Measurements from ENCODE around the gene A2M.

Gene A2M

DNA sequence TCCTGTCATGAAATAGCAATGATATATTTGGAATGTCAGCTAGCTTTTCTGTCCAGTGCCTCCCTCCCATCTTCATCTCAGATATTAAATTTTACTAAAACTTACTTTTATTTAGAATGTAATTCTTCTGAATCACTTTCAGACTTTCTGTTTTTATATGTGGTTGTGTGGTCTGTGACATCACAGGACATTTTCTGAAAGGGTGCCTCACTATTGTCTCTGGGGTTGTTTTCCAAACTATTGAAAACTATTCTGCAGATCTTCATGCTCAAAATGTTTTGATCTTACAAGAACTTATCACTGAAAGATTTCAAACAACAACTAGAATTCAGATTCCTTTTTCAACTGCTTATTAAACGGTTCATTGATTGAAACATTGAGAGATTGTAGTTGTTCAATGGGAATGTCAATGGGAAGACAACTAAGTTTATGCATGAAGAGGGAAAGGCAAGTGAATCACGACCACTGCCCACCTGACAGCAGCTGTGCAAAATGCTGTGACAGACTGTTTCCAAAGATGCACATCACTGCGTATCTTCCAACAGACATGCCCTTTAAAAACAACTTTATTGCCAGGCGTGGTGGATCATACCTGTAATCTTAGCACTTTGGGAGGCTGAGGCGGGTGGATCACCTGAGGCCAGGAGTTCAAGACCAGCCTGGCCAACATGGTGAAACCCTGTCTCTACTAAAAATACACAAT lies 75.1 kb downstream of the A2M start:
- no peak for DNase-seq (ENCODE audit: low read depth in 4 of 4, low spot score in 1 of 4)

DNA sequence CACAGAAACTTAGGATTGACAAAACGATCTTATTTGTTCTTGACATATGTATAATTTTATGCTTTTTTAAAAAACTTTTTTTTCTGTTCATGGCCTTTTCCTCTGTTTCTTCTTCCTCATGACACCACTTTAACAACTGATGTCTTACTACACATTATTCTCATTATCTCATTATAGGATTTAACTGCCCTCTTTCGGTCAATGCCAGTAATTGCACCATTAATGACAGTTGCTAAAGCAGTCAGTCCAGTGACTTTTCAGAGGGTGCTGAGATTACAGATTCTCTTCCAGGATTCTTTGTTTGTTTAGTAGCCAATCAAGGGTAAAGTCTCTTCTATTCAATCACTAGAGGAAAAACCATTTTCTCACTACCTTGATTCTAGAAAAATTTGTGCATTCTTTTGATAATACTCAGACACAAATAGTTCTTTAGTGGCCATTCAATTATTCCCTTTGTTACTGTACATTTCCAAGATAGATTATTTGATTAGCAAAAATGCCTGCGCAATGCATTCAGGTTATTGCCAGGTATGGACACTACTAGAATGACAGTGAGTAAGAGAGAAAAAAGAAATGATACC lies 76.2 kb downstream of the A2M start:
- no peak for DNase-seq (ENCODE audit: low read depth in 4 of 4, low spot score in 1 of 4)

- DNase-seq (ENCODE audit: low read depth in 4 of 4, low spot score in 1 of 4), result no peak
Measured at GRCh38 chr12:9037431-9037830, 78.3 kb downstream of the A2M start.

DNA sequence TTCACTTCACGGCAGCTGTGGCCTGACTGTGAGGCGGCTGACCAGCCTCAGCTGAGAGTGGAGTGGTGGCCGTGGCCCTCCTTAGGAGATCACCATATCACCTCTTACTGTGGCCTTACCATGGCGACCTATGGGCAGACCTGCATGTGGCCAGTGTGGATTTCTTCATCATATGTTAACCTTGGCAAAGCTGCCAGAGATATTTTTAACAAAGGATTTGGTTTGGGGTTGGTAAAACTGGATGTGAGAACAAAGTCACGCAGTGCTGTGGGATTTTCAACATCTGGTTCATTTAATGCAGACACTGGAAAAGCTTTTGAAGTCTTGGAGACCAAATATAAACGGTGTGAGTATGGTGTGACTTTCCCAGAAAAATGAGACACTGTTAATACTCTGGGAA lies 79.5 kb downstream of the A2M start:
- DNase-seq (ENCODE audit: low read depth in 4 of 4, low spot score in 1 of 4), result no peak

DNA sequence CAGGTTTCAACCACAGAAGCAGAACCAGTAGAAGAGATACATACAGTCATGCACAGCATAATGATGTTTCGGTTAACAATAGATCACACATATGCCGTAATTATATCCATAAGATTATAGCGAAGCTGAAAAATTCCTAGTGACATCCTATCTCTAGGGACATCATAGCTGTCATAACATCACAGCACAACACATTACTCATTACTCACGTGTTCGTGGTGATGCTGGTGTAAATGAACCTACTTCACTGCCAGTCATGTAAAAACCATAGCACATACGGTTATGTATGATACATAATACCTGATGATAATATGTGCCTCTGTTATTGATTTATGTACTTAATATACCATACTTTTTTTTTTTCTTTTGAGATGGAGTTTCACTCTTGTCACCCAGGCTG lies 81.6 kb downstream of the A2M start:
- DNase-seq (ENCODE audit: low read depth in 4 of 4, low spot score in 1 of 4), result no peak

DNA sequence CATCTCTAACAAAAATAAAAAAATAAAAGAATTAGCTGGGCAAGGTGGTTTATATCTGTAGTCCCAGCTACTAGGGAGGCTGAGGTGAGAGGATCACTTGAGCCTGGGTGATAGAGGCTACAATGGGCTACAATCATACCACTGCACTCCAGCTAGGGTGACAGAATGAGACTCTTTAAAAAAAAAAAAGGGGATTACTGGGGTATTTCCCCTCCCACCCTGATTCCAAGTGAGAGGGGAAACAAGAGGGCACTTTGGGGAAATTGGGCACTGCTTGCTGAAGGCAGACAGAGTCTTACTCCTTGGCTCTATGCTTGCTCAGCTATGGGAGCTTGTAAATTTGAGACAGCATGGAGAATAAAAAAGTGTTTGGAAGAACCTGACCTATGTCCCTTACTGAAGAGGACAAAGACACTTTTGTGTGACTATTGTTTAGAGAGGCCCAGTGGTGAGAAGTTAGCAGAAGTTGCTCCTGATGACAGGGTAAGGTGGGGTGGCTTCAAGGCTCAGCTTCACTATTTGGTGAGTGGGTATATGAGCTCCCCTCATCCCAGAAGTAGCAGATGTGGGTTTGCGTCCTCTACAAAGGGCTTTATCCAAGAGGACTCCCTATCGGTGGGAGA lies 82.3 kb downstream of the A2M start:
- no peak for DNase-seq (ENCODE audit: low read depth in 4 of 4, low spot score in 1 of 4)

- no peak for DNase-seq (ENCODE audit: low read depth in 4 of 4, low spot score in 1 of 4)
Measured at GRCh38 chr12:9032202-9032964, 83.3 kb downstream of the A2M start.

DNA sequence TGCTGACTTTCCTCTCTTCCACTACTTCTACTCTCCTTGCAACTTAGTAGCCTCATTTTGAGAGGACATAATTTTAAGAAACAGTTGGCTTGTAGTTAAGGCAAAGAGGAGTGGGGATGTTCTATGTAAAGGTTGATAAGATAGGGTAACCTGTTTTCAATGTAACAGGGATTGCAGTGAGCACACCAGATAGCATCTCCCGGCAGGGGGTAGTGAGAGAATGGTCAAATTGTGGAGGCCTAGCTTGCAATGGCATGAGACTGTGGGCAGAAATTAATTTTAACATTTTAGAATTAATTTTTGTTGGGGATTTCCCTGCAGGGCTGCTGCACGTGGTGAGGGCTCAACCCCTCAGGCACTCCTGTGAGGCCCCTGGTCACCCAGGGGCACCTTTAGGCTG lies 84.9 kb downstream of the A2M start:
- no peak for DNase-seq (ENCODE audit: low read depth in 4 of 4, low spot score in 1 of 4)

DNA sequence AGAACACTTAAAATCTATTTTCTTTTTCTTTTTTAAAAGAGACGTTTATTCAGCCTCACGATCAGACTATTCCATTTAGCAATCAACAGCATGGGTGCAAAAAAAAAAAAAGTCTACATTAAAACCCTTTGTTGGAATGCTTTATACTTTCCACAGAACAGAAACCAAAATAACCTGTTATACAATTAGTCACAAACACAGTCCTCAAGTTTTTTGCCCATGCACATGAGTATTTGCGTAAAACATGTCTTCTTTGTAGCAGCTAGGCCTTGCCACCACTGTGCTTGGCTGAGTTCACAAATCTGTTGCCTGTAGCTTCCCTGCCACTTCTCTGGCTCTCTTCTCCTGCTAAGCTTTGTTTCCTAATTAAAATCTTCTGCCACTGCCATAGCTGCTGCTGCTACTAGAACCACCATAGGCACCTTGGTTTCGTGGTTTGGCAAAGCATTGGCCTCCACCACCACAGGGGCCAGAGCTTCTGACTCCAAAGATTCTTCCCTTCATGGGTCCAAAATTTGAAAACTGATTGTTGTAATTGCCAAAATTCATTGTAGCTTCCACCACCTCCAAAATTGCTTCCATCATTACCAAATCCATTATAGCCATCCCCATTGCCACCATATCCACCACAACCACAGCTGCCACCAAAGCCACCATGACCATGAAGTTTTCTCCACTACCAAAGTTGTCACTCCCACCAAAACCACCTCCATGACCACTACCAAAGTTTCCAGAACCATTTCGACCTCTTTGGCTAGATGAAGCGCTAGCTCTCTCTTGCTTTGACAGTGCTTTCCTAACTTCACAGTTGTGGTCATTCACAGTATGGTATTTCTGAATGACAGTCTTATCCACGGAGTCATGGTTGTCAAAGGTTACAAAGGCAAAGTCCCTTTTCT lies 88.3 kb downstream of the A2M start:
- DNase-seq (ENCODE audit: low read depth in 4 of 4, low spot score in 1 of 4), result peak in 1 of 4 experiments; percentile 19

- DNase-seq (ENCODE audit: low read depth in 4 of 4, low spot score in 1 of 4), result no peak
Measured at GRCh38 chr12:9024512-9024911, 91.2 kb downstream of the A2M start.

- no peak for DNase-seq (ENCODE audit: low read depth in 4 of 4, low spot score in 1 of 4)
Measured at GRCh38 chr12:9022592-9022991, 93.1 kb downstream of the A2M start.

All from stimulated activated CD4-positive, alpha-beta T cell treated with anti-CD3 and anti-CD28 coated beads, Interleukin-1b, Interleukin-23, amount 100 ng/mL, for 24 hours (primary cell).